HG03520 (cell line): Measurements from ENCODE around the gene TBX1.
"Not testable (repeated sequence)": the region's sequence is repeated elsewhere in the genome, so short reads cannot be mapped to it uniquely, and the experiment has no call there.

ENCODE experiments used
- ATAC-seq: cut with Tn5 transposase; IDR thresholded peaks from one replicate; pipeline ENCODE4 v1.9.1; 2021; ENCODE audit warnings: mild to moderate bottlenecking, moderate library complexity; ENCODE audit not compliant: unreplicated experiment

The TBX1 gene

GRCh38 chr22:19723232-19723982, 37.2 kb upstream of the TBX1 start, which contains the start of gene GP1BB:
TSS of gene GP1BB (plus strand) at chr22:19723539. CDS start at chr22:19723570, 31 bp downstream.
- ATAC-seq = no peak

- ATAC-seq = no peak
These were observed 36.4 kb upstream of the TBX1 start for GRCh38 chr22:19723983-19724827.

- ATAC-seq = no peak
These were observed 35.5 kb upstream of the TBX1 start for GRCh38 chr22:19724927-19725661.

- not testable (repeated sequence) for ATAC-seq
These were observed 34.4 kb upstream of the TBX1 start for GRCh38 chr22:19726064-19726788.

- no peak for ATAC-seq
These were observed 33.0 kb upstream of the TBX1 start for GRCh38 chr22:19727310-19728150.

- ATAC-seq = no peak
These were observed 32.3 kb upstream of the TBX1 start for GRCh38 chr22:19728271-19728670.

GRCh38 chr22:19728836-19729235, 31.7 kb upstream of the TBX1 start:
- ATAC-seq = no peak

GRCh38 chr22:19729507-19729906, 31.1 kb upstream of the TBX1 start:
- no peak for ATAC-seq

- no peak for ATAC-seq
These were observed 30.4 kb upstream of the TBX1 start for GRCh38 chr22:19730198-19730597.

- no peak for ATAC-seq
These were observed 29.8 kb upstream of the TBX1 start for GRCh38 chr22:19730655-19731360.

- no peak for ATAC-seq
These were observed 29.0 kb upstream of the TBX1 start for GRCh38 chr22:19731361-19732135.

GRCh38 chr22:19732403-19733113, 28.0 kb upstream of the TBX1 start:
- no peak for ATAC-seq

- no peak for ATAC-seq
These were observed 26.8 kb upstream of the TBX1 start for GRCh38 chr22:19733755-19734154.

GRCh38 chr22:19734163-19734562, 26.4 kb upstream of the TBX1 start:
- no peak for ATAC-seq

- ATAC-seq = no peak
These were observed 25.7 kb upstream of the TBX1 start for GRCh38 chr22:19734837-19735382.

GRCh38 chr22:19735665-19736510, 24.7 kb upstream of the TBX1 start:
- no peak for ATAC-seq
